GM19452 (cell line): ENCODE measurements around the gene GLOD4.
"Not testable (repeated sequence)": the region's sequence is repeated elsewhere in the genome, so short reads cannot be mapped to it uniquely, and the experiment has no call there.

Experiments used
- ATAC-seq: cut with Tn5 transposase; IDR thresholded peaks from one replicate; pipeline ENCODE4 v1.9.1; 2021; ENCODE audit not compliant: unreplicated experiment

The GLOD4 gene

GRCh38 chr17:778096-778495 is 4.0 kb downstream of the GLOD4 start:
- ATAC-seq, result no peak

DNA sequence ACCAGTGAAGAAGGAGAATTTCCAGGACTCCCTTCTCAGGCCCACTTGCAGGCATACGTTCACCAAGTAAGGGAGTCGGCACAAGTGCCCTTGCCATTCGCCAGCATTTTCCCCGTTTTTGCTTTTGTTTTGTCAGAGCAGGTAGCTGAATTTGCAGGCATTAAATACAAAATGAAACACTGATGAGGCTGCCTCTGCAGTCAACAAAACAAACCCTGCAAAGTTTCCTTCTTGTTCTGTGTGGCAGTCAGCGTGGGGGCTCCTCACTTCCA is 7.8 kb downstream of the GLOD4 start:
- ATAC-seq, result no peak

DNA sequence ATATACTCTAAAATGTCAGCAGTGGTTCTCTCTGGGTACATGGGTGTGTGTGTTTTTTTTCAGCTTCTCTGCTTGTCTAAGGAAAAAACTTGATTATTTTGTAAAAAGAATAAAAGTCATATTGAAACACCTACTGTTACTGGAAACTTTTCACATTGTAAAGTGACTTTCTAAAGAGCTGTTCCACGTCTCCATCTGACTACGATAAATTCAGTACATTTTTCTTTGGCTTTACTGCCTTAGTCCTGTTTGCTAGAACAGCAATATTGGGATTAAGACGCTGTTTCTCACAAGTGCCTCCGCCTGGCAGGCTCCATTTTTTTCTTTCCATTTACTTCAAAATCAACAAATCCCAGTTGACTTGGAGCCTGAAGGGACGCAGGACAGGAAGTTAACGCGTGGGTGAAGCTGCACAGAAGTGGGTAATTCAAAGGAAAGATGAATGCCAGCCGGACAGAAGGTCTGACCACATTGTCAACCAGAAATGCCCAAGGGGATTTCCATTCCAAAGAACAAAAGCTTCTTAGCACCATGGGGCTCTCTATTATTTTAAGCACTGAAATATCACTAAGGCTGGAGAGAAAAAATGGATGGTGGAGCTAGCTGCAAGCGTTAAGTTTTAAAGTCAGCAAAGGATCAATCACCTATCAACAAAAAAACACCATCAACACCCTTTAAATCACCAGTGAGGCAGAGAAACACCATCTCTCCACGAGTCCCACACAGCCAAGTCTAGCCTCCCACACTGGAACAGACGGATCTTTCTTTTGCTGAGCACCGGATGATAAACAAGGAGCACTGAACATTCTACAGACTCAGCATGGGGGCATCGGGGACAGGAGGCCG is 8.4 kb downstream of the GLOD4 start:
- ATAC-seq, result no peak

DNA sequence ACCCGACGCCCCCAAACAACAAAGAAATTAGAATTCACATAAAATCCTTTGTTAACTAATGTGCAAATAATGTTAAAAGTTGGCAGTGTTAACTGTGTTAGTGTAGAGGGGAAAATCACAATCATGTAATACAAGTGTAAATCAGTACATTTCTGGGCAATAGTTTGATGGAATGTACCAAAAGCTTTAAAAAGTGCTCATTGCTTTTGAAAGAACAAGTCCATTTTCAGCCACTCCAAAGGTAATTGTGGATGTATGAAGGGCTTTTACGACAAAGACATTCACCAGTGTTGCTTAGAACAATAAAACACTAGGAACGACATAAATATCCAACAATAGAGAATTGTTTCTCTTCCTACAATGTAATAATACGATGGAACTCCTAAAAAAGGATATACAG is 9.1 kb downstream of the GLOD4 start:
- ATAC-seq, result no peak

- ATAC-seq, result no peak
These were observed 15.0 kb downstream of the GLOD4 start for GRCh38 chr17:767076-767475.

GRCh38 chr17:760371-760770 is 21.7 kb downstream of the GLOD4 start:
- ATAC-seq, result no peak

GRCh38 chr17:759964-760363 is 22.1 kb downstream of the GLOD4 start:
- ATAC-seq, result no peak

- not testable (repeated sequence) for ATAC-seq
These were observed 26.0 kb downstream of the GLOD4 start for GRCh38 chr17:756010-756567.

DNA sequence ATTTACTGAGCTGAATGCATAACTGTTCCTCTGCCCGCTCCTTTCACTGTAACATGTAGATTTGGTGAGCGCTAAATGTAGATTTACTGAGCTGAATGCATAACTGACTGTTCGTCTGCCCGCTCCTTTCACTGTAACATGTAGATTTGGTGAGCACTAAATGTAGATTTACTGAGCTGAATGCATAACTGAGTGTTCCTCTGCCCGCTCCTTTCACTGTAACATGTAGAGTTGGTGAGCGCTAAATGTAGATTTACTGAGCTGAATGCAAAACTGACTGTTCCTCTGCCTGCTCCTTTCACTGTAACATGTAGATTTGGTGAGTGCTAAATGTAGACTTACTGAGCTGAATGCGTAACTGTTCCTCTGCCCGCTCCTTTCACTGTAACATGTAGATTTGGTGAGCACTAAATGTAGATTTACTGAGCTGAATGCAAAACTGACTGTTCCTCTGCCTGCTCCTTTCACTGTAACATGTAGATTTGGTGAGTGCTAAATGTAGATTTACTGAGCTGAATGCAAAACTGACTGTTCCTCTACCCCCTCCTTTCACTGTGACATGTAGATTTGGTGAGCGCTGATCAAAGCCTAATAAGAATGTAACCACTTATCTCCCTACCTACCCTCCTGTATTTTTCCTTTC is 26.6 kb downstream of the GLOD4 start:
- not testable (repeated sequence) for ATAC-seq

GRCh38 chr17:753418-753817 is 28.7 kb downstream of the GLOD4 start:
- ATAC-seq, result no peak

DNA sequence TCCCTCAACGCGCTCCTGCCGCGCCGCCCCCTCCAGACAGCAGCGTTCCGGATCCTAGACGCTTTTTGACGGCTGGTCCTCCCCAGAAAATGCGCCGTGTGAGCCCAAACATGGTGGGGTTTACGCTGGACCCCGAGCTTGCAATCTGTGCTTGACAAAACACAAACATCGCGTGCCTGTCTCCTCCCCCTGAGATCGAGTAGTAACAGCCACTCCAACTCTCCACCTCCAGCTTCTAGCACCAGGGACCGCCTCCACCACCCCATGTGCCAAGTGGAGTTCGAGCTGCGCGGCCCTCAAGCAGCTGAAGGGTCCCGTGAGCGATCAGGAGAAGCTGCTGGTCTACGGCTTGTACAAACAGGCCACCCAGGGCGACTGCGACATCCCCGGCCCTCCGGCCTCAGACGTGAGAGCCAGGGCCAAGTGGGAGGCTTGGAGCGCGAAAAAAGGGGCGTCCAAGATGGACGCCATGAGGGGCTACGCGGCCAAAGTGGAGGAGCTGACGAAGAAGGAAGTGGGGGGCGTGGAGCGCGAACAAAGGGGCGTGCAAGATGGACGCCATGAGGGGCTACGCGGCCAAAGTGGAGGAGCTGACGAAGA is 29.4 kb downstream of the GLOD4 start:
- no peak for ATAC-seq

DNA sequence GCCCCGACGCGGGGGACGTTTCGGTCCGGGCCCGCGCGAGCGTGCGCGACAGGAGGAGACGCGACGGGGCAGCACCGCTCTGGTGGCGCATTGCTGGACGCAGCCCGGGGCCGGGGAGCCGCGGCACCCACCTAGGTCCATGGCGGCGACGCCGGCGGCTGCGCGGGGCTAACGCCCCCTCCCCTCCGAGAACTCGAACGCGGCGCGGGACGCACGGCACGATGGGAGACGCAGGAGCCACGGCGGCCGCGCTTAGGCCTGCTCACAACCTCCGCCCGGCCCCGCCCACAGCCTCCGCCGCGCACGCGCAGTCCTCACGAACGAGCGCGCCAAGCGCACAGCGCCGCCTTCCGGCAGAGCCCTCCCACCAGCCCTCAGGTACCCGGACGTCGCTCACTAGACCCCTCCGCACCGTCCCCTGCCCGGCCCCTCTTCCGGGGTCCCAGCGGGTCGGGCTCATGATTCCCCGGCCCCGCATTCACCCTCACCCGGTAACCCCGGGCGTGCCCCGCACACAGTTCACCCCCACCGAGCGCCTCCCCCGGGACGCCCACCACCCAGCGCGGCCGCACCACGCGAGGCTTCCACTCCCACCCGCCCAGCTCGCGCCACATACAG is 30.0 kb downstream of the GLOD4 start, which contains the start of gene GEMIN4:
TSS of gene GEMIN4 (minus strand) at position 263 of the 618 bp plus-strand sequence. CDS start at position 141, 122 bp downstream.
- ATAC-seq, result peak; percentile 79

DNA sequence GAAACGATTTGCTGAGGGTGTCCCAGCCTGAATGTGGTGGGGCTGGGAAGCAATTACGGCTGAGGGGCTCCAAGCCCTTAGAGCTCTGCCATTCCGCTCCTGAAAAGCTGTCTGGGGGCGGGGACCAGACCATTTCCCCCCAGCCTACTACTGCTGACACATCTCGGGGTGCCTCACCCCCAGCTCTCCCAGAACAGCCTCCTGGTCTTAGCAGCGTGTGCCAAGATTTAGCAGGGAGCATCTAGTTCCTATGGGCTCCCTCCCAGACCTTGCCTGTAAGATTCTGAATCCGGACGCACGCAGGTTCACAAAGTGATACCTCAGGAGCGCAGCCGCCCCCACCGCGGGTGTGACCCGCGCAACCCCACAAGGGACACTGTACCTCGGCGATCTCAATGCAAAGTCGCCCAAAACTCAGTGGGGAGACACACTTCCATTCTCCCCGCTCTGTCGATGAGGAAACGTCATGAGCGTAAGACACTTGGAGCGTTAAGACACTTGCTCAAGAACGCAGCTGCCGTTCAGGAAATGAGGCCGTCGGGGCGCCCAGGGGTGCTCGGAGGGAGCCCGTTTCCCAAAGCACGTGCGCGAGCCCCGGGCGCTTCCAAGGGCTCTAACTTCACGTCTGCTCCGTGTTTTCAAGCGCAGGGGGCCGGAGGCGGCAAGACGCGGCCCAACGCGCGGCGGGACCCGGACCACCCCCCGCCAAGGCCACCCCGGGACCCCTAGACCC is 30.6 kb downstream of the GLOD4 start:
- peak; percentile 37 for ATAC-seq

DNA sequence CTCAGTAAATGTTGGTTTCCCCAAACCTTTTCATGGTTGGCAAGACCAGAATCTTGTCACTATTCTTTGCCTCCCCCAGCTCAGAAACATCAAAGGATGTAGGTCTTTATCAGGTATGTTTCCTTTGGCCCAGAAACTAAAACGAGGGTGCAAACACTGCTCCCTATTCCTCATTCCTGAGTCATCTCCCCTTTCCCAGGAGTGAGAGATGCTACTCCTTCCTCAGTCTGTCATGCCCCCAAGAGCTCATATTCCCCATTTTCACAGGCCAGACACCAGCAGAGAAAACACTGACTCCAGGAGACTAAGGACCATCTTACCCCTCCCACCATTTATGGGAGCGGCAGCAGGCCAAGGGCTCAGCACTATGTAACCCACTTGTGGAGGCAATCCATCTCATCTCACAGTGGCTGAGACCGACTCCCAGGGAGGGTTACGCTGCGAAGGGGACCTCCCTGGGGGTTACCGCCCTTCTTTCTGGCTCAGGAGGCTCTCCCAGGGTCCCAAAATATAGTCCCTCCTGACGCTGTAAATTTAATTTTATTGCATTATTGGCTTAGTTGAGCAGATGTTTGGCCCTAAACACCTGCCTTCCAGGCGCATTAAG is 31.5 kb downstream of the GLOD4 start:
- no peak for ATAC-seq

DNA sequence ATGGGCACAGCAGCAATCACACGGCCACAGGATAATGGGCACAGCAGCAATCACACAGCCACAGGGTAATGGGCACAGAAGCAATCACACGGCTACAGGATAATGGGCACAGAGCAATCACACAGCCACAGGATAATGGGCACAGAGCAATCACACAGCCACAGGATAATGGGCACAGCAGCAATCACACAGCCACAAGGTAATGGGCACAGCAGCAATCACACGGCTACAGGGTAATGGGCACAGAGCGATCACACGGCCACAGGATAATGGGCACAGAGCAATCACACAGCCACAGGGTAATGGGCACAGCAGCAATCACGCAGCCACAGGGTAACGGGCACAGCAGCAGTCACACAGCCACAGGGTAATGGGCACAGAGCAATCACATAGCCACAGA is 32.7 kb downstream of the GLOD4 start:
- not testable (repeated sequence) for ATAC-seq

DNA sequence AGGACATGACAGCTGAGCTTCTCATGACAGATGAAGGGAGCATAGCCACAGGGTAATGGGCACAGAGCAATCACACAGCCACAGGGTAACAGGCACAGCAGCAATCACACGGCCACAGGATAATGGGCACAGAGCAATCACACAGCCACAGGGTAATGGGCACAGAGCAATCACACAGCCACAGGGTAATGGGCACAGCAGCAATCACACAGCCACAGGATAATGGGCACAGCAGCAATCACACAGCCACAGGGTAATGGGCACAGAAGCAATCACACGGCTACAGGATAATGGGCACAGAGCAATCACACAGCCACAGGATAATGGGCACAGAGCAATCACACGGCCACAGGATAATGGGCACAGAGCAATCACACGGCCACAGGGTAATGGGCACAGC is 33.5 kb downstream of the GLOD4 start:
- ATAC-seq, result not testable (repeated sequence)

- no peak for ATAC-seq
These were observed 35.1 kb downstream of the GLOD4 start for GRCh38 chr17:746783-747629.

- ATAC-seq, result no peak
These were observed 35.9 kb downstream of the GLOD4 start for GRCh38 chr17:746181-746580.

DNA sequence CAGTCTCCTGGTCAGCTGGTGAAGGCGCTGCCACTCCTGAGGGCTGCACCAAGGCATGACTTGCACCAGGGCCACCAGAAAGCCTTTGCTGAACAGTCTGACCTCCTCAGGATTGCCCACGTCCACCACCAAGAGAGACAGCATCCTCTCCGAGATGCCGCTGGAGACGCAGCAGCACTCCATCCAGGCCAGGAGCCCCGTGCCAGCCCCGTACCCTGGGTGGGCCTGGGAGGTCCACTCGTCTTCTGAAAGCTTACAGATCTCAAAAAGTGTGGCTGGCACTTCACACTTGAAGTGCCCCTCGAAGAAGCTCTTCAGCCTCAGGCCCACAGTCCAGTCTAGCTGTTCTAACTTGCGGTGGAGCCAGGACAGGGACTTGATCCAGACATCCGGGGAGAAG is 36.7 kb downstream of the GLOD4 start:
- ATAC-seq, result no peak
